ENCODE results near the gene UBE2L5.

Gene UBE2L5

DNA sequence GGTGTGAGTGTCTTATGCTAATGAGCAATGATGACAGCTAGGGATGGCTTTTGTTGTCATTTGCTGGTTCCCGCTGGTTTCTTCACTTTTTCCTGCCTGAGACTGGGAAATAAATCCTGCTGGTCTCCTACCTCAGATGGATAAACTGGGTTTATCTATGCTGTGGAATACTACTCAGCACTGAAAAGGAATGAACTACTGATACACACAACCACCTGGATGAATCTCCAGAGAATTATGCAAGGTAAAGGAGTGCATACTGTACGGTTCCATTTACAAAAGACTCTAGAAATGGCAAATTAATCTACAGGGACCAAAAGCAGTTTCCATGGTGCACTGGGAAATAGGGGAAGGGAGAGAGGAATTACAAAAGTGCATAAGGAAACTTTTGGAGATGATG is 41.2 kb upstream of the UBE2L5 start:
- no peak overlapping the region for H3K4me3 ChIP-seq (ENCODE audit: low read length)
- TF ChIP-seq, protein P1, sequence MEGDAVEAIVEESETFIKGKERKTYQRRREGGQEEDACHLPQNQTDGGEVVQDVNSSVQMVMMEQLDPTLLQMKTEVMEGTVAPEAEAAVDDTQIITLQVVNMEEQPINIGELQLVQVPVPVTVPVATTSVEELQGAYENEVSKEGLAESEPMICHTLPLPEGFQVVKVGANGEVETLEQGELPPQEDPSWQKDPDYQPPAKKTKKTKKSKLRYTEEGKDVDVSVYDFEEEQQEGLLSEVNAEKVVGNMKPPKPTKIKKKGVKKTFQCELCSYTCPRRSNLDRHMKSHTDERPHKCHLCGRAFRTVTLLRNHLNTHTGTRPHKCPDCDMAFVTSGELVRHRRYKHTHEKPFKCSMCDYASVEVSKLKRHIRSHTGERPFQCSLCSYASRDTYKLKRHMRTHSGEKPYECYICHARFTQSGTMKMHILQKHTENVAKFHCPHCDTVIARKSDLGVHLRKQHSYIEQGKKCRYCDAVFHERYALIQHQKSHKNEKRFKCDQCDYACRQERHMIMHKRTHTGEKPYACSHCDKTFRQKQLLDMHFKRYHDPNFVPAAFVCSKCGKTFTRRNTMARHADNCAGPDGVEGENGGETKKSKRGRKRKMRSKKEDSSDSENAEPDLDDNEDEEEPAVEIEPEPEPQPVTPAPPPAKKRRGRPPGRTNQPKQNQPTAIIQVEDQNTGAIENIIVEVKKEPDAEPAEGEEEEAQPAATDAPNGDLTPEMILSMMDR (IDR thresholded peaks at IDR 0.05; ENCODE audit: insufficient read depth, low read depth, low read length, missing control alignments), result no peak
- no peak for DNase-seq (ENCODE audit: low read depth)

DNA sequence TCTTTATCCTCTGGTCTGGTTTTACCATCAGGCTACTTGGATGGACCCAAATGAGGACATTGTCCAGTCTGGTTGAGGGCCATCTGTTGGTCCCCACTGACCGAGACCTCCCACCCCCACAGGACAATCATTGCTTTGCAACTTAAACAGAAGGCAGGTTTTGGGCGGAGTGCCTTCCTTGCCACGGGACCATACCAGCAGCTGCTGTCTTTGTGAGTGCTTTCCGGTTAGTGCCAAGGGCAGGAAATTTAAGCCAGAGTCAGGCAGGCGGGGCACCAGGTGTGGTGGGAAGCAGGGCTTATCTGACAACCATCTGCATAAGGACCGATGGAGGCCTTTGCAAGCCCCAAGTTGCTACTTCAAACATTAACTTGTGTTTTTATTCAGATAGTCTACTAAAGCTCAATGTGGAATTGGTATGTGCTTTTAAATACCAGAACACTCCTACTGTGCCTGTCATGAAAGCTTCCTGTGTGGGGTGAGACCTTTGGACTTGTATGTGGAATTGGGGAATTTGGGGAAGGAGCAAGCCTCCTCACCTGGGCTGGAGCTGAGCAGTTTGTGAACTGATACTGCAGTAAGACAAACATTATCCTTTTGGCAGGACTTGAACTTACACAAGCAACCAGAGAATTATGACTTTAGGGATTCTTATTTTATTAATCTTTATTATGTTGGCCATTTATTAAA is 39.3 kb upstream of the UBE2L5 start:
- TF ChIP-seq, protein P1 (IDR thresholded peaks at IDR 0.05; ENCODE audit: insufficient read depth, low read depth, low read length, missing control alignments), result no peak
- DNase-seq (ENCODE audit: low read depth), result no peak
- H3K4me3 ChIP-seq (ENCODE audit: low read length), result no peak overlapping the region

DNA sequence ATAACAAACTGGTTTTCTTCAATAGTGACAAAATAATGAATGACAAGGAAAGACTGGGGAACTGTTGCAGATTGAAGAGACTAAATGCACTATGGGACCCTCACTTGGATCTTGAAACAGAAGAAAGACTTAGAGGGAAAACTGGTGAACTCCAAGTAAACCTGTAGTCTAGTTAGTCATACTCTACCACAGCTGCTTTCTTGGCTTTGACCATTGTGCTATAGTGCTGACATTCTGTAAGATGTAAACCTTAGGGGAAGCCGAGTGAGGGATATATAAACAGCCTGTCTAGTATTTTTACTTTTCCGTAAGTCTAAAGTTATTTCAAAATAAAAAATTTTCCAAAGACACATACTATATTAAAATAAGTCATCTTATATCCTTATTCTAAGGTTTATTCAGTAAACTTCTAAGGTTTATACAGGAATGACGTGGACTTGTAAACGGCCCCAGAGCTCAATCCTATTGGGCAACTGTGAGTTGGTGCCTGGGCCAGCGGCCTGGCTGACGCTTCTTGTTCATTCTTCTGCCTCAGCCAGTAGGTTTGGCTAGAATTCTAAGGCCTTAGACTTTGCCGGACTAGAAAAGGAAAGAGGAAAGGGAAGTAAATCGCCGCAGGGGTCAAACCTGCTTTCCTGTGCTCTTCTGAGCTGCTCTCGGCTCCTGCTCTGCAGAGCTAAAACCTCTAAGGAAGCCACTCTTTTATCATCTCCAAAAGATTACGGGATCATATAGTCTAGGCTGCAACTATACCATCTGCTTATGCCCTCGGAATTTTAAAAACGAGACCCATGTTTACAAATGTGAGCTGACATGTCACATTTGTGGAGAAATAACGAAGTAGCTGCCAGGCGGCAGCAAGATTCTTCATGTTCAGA is 33.6 kb upstream of the UBE2L5 start:
- peak; percentile 64 for DNase-seq (ENCODE audit: low read depth)
- TF ChIP-seq, protein P1 (IDR thresholded peaks at IDR 0.05; ENCODE audit: insufficient read depth, low read depth, low read length, missing control alignments), result no peak
- H3K4me3 ChIP-seq (ENCODE audit: low read length), result peak overlapping the region; percentile 14

DNA sequence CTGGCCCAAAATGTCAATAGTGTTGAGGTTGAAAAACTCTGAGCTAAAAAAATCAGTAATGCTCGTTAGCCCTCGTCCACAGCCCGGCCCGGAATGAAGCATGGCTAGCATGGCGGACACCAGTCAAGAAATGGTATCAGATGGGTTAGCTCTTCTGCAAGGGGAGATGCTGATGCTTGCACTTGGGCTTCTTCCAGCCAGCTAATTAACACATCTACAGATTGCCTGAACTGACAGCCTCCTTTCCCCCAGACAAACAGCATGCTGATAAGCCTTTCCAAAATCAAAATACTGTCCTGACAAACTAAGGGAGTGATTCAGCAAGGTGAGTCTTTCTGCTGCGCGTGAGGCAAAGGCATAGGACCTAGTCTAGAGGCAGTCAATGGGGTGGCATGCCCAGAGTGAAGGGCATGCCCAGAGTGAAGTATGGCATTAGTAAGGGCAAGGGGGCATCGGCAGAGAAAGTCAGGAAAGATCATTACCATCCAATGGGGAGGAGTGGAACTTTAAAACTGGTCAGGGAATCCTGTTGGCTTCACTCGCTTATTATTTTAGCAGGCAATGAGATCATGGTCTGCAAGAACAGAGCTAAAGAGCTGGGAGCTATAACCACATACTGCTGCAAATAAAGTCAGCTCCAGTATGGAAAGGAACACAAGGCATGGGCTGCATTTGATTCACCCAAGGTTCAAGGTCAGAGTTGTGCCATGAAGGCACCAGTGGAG is 30.2 kb upstream of the UBE2L5 start:
- DNase-seq (ENCODE audit: low read depth), result no peak
- TF ChIP-seq, protein P1 (IDR thresholded peaks at IDR 0.05; ENCODE audit: insufficient read depth, low read depth, low read length, missing control alignments), result no peak
- H3K4me3 ChIP-seq (ENCODE audit: low read length), result no peak overlapping the region

DNA sequence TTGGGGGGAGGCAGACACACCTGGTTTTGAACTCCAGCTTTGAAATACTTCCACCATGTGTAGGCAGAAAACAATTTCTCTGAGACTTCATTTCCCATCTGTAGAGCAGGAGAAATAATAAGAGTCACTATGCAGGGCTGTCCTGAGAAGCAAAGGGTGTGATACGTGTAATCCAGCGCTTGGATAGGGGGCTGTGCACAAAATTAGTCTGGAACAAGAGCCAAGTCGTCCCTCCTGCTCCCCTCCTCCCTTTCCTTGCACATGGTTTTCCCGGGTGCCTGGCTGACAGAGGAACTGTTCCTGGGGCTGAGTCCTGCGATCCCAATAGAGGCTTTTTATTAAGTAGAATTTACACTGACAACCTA is 29.6 kb upstream of the UBE2L5 start:
- DNase-seq (ENCODE audit: low read depth), result no peak
- H3K4me3 ChIP-seq (ENCODE audit: low read length), result no peak overlapping the region
- TF ChIP-seq, protein P1 (IDR thresholded peaks at IDR 0.05; ENCODE audit: insufficient read depth, low read depth, low read length, missing control alignments), result no peak

DNA sequence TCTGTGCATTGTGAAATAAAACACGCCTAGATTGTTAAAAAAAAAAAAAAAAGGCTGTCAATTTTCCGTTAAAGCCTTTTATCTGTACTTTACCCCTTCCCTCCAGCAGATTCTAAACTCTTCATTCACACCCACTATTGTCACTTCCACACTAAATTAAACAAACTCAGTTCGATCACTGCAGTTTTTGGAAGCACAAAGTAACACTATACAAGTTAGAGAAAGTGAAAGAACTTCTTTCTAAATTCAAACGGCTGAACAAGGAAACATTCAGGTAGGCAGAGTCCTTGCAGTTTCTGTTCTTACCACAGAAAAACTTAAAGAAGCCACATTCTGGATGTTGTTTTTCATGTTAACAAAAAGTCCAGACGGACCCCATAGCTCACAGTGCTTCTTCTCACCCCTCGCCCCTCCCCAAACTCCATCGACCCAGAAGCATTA is 27.5 kb upstream of the UBE2L5 start:
- DNase-seq (ENCODE audit: low read depth), result no peak
- H3K4me3 ChIP-seq (ENCODE audit: low read length), result peak overlapping the region; percentile 62
- TF ChIP-seq, protein P1 (IDR thresholded peaks at IDR 0.05; ENCODE audit: insufficient read depth, low read depth, low read length, missing control alignments), result no peak
